ENCODE results near the gene SPATA17. TPM values are rescaled to one million over a fixed set of nuclear protein-coding genes. Genes with fewer than 3 reads are reported as not detected.

Gene SPATA17
- total and polyA plus RNA-seq, 12 donors: 0.09 to 4.4 (median 0.56) TPM; not detected in 1

DNA sequence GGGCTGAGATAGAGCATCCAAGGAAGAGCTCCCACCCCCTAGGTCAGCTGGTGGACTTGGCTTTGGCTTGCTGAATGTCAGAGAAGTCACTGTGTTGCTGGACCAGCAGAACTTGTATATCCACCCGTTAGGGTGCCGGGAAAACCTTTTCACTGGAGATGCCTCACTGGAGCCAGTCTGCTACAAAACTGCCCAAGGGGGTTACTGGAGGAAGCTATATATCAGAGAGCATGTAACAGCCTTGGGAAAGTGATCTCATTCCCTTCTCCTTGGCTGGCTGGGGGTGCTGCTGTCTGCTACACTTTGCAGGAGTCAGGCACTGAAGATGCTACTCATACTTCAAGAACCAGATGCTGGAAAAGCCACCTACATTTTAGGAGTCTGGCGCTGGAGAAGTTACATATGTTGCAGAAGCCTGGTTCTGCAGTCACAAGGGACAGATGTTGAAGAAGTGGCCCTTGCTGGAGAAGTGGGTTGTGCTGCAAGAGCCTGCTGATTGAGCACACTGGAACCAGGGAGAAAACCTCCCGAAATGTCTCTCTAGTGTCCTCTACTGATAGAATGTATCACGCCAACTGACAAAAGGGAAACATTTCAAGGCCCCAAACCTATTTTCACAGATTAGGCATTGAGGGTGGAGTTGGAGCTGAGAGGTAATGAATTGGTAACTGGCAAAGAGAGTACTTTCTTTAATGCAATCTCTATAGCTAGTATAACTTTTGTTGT is 250.6 kb downstream of the SPATA17 start:
- Histone ChIP-seq H3K4me3 (no peak overlapping the region), H3K27ac (no peak overlapping the region), H3K4me1 (replicated peaks in 1 of 2) (no peaks in the 10 kb centered on the region), H3K27me3 (no peaks in the 10 kb centered on the region), H3K36me3 (replicated peaks in 1 of 2) (no peaks in the 10 kb centered on the region), H3K9me3 (replicated peaks in 1 of 3) (no peaks in the 10 kb centered on the region)
- TF ChIP-seq, protein P1, sequence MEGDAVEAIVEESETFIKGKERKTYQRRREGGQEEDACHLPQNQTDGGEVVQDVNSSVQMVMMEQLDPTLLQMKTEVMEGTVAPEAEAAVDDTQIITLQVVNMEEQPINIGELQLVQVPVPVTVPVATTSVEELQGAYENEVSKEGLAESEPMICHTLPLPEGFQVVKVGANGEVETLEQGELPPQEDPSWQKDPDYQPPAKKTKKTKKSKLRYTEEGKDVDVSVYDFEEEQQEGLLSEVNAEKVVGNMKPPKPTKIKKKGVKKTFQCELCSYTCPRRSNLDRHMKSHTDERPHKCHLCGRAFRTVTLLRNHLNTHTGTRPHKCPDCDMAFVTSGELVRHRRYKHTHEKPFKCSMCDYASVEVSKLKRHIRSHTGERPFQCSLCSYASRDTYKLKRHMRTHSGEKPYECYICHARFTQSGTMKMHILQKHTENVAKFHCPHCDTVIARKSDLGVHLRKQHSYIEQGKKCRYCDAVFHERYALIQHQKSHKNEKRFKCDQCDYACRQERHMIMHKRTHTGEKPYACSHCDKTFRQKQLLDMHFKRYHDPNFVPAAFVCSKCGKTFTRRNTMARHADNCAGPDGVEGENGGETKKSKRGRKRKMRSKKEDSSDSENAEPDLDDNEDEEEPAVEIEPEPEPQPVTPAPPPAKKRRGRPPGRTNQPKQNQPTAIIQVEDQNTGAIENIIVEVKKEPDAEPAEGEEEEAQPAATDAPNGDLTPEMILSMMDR (IDR thresholded peaks at IDR 0.05): no peak
- TF ChIP-seq POLR2A (IDR thresholded peaks at IDR 0.05): no peak
- no peak for DNase-seq
- 67 to 80% (median 70%) methylated on average over 5 of the region's 5 CpGs for WGBS, 4 donors
- intact Hi-C loops (cut with DNase I): no loop called here

DNA sequence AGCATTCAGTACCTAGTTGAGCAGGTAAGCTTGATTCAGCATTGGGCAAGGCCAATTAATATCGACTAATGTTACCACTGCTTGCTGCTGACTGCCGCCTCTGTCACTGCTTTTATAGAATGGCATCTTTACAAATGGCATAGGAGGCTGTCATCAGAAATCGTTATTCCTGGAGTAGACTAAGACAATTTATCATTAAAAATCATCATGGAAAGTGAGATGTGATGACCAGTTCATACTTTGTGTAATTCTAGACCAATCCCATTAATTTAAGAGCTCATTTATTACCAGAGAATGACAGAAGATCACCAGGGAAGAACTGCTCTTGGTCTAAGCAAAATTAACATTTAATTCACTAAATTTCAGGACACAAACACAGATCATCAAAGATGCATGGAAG is 254.0 kb downstream of the SPATA17 start:
- intact Hi-C loops (cut with DNase I): no loop called here
- H3K27ac ChIP-seq: no peak overlapping the region
- H3K4me1 ChIP-seq (replicated peaks in 1 of 2): no peaks in the 10 kb centered on the region
- no peaks in the 10 kb centered on the region for H3K27me3 ChIP-seq
- TF ChIP-seq, protein P1 (IDR thresholded peaks at IDR 0.05): no peak
- TF ChIP-seq POLR2A (IDR thresholded peaks at IDR 0.05): no peak
- no peak overlapping the region for H3K4me3 ChIP-seq
- WGBS, 4 donors: 50 to 86% (median 74%) methylated on average over 3 of the region's 3 CpGs
- no peaks in the 10 kb centered on the region for H3K36me3 ChIP-seq (replicated peaks in 1 of 2)
- no peak for DNase-seq
- no peaks in the 10 kb centered on the region for H3K9me3 ChIP-seq (replicated peaks in 1 of 3)

DNA sequence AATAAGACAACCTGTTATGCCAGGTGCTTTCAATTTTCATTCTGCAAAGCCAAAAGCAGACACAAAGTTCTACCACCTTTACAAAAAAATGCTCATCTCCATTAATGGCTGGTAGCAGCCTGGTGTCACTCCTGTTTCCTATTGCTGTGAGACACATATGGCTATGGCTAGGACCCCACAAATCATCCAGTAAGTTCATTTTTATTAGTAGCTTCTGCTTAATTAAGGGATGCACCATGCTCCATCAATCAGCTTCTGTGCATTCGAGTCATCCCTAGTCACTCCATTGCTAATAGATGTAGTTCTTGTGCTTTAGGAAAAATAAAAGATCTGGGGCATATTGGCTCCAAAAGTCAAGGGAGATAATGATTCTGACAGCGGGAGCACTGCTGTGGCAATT is 257.2 kb downstream of the SPATA17 start:
- Histone ChIP-seq H3K4me3 (no peak overlapping the region), H3K4me1 (replicated peaks in 1 of 2) (no peaks in the 10 kb centered on the region), H3K27ac (no peak overlapping the region), H3K9me3 (replicated peaks in 1 of 3) (no peaks in the 10 kb centered on the region), H3K36me3 (replicated peaks in 1 of 2) (no peaks in the 10 kb centered on the region), H3K27me3 (no peaks in the 10 kb centered on the region)
- DNase-seq: no peak
- TF ChIP-seq POLR2A (IDR thresholded peaks at IDR 0.05): no peak
- TF ChIP-seq, protein P1 (IDR thresholded peaks at IDR 0.05): no peak
- 73 to 81% (median 76%) methylated on average over 2 of the region's 2 CpGs for WGBS, 4 donors
- intact Hi-C loops (cut with DNase I): no loop called here

DNA sequence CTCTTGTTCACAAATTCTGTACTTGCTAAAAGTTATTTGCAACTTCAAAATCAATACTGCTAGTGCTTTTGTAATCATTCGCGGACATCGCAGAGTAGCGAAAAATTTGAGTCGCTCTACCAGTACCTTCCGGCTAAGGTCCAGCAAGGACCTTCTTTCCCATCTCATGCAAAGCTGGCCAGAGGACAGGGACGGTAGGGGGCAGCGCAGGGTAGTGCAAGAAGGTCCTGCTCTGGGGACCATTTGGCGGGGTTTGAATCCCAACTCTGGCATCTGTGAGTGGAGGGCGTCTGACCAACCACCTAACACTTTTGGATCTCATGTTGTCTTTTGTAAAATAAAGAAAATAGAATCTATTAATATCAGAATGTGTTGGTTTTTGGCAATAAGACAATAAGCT is 258.3 kb downstream of the SPATA17 start:
- intact Hi-C loops (cut with DNase I): no loop called here
- no peak overlapping the region for H3K4me3 ChIP-seq
- TF ChIP-seq POLR2A (IDR thresholded peaks at IDR 0.05): no peak
- TF ChIP-seq, protein P1 (IDR thresholded peaks at IDR 0.05): no peak
- peak in 1 of 7 donors; percentile 2 for DNase-seq
- no peaks in the 10 kb centered on the region for H3K9me3 ChIP-seq (replicated peaks in 1 of 3)
- H3K27me3 ChIP-seq: no peaks in the 10 kb centered on the region
- H3K4me1 ChIP-seq (replicated peaks in 1 of 2): no peaks in the 10 kb centered on the region
- 46 to 59% (median 51%) methylated on average over 10 of the region's 10 CpGs for WGBS, 4 donors
- H3K36me3 ChIP-seq (replicated peaks in 1 of 2): no peaks in the 10 kb centered on the region
- no peak overlapping the region for H3K27ac ChIP-seq

Measured in adrenal gland (tissue), 12 donors.